Stimulated activated naive B cell treated with anti-CD40 and anti-IgM and Interleukin-4, amounts not matched to agents 10 μg/mL and 1 μg/mL and 100 μg/mL, for 72 hours (primary cell): ENCODE measurements around the gene TMEM170B.
A peak's percentile ranks its signal among the peaks of the same experiment; 100 is the strongest.

ENCODE experiments used
- ATAC-seq, 2 donors: fragments of 150-1000 bp; cut with Tn5 transposase; replicated peaks; 2 replicates each; pipeline ENCODE4 v1.10.0; 2021; ENCODE audit warnings: moderate library complexity in 1 of 2
- DNase-seq: peaks from one replicate; pipeline ENCODE4 v3.0.0; 2021
- H3K27ac Mint-ChIP-seq: one replicate; pipeline ENCODE4 v1.8.0; 2022; ENCODE audit warnings: mild to moderate bottlenecking, mixed read lengths
- H3K27me3 Mint-ChIP-seq, 2 donors: one replicate each; pipeline ENCODE4 v1.8.0; 2022; ENCODE audit warnings: mixed read lengths in 2 of 2
- H3K36me3 Mint-ChIP-seq, 2 donors: one replicate each; pipeline ENCODE4 v1.8.0; 2022; ENCODE audit warnings: mixed read lengths in 2 of 2, mild to moderate bottlenecking in 1 of 2
- H3K4me1 Mint-ChIP-seq, 2 donors: one replicate each; pipeline ENCODE4 v1.8.0; 2022; ENCODE audit warnings: mixed read lengths in 2 of 2, mild to moderate bottlenecking in 1 of 2
- H3K4me3 Mint-ChIP-seq, 2 donors: one replicate each; pipeline ENCODE4 v1.8.0; 2022; ENCODE audit warnings: mild to moderate bottlenecking in 2 of 2, mixed read lengths in 2 of 2, moderate library complexity in 1 of 2
- H3K9me3 Mint-ChIP-seq, 2 donors: one replicate each; pipeline ENCODE4 v1.8.0; 2022; ENCODE audit warnings: mixed read lengths in 2 of 2, mild to moderate bottlenecking in 1 of 2

TMEM170B gene

DNA sequence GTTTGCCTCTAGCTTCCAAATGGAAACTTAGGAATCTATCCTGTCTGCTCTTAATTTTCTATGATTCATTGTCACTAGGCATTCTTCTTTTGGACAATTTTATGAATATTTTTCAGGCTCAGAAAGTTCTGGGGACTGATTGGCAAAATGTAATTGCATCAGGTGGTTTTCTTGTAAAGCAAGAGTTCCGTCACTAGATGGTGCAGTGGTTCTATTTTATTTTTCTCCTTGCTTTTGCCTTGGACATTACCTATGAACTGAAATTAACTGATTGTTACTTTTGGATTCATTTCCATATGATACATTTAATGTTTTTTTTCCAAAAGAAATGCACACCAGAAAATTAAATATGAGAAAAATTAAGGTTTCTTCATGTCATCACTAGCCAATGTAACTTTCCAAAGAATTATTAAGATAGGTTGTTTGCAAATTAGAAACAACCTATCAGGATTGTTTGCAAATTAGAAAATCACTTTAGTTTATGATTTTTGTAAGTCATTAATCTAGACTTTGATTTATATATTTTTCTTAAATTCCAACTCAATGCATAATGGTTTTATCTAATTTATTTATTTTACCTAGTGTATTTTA is 48.0 kb downstream of the TMEM170B start:
- ATAC-seq: no peak
- no peaks in the 10 kb centered on the region for H3K27me3 Mint-ChIP-seq
- no peaks in the 10 kb centered on the region for H3K4me1 Mint-ChIP-seq
- H3K36me3 Mint-ChIP-seq: no peaks in the 10 kb centered on the region
- H3K9me3 Mint-ChIP-seq: no peaks in the 10 kb centered on the region
- no peak overlapping the region for H3K27ac Mint-ChIP-seq
- DNase-seq: no peak
- H3K4me3 Mint-ChIP-seq: no peak overlapping the region

- ATAC-seq: no peak
- H3K27ac Mint-ChIP-seq: no peak overlapping the region
- H3K36me3 Mint-ChIP-seq: no peaks in the 10 kb centered on the region
- H3K4me1 Mint-ChIP-seq: no peaks in the 10 kb centered on the region
- no peaks in the 10 kb centered on the region for H3K27me3 Mint-ChIP-seq
- no peak for DNase-seq
- no peak overlapping the region for H3K4me3 Mint-ChIP-seq
- no peaks in the 10 kb centered on the region for H3K9me3 Mint-ChIP-seq
Observed at GRCh38 chr6:11586117-11586516, 48.6 kb downstream of the TMEM170B start.

- Mint-ChIP-seq H3K9me3 (no peaks in the 10 kb centered on the region), H3K4me3 (no peak overlapping the region), H3K4me1 (no peaks in the 10 kb centered on the region), H3K27ac (no peak overlapping the region), H3K27me3 (no peaks in the 10 kb centered on the region), H3K36me3 (no peaks in the 10 kb centered on the region)
- DNase-seq (no peak), ATAC-seq (no peak)
Observed at GRCh38 chr6:11586536-11586935, 49.0 kb downstream of the TMEM170B start.

- Mint-ChIP-seq H3K9me3 (no peaks in the 10 kb centered on the region), H3K27ac (no peak overlapping the region), H3K4me3 (no peak overlapping the region), H3K27me3 (no peaks in the 10 kb centered on the region), H3K36me3 (no peaks in the 10 kb centered on the region), H3K4me1 (no peaks in the 10 kb centered on the region)
- ATAC-seq (no peak), DNase-seq (no peak)
Observed at GRCh38 chr6:11589261-11589660, 51.7 kb downstream of the TMEM170B start.

GRCh38 chr6:11592294-11592906 is 54.9 kb downstream of the TMEM170B start:
- no peak overlapping the region for H3K4me3 Mint-ChIP-seq
- DNase-seq: no peak
- no peaks in the 10 kb centered on the region for H3K9me3 Mint-ChIP-seq
- no peak for ATAC-seq
- no peaks in the 10 kb centered on the region for H3K36me3 Mint-ChIP-seq
- no peak overlapping the region for H3K27ac Mint-ChIP-seq
- H3K27me3 Mint-ChIP-seq: no peaks in the 10 kb centered on the region
- no peaks in the 10 kb centered on the region for H3K4me1 Mint-ChIP-seq

GRCh38 chr6:11593096-11593495 is 55.5 kb downstream of the TMEM170B start:
- Mint-ChIP-seq H3K36me3 (no peaks in the 10 kb centered on the region), H3K27me3 (no peaks in the 10 kb centered on the region), H3K9me3 (no peaks in the 10 kb centered on the region), H3K4me3 (no peak overlapping the region), H3K27ac (no peak overlapping the region), H3K4me1 (no peaks in the 10 kb centered on the region)
- no peak for DNase-seq
- no peak for ATAC-seq

DNA sequence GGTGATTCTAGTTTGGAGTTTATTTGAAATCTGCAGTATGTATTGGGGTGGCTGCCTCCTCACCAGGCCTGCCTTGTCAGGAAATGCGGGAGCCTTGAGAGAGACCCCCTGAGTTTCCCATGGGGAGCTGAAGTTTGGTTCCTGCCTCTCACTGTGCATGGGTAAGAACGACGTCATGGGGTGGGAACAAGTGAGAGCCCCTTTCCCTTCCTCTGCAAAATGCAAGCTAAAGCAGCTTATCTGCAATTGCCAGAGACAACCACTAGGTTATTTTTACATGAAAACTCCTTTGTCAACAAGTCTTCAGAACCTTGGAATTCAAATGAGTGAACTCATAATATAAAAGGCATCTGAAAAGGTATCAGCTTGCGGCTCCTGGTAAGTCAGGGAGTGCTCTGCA is 58.4 kb downstream of the TMEM170B start:
- Mint-ChIP-seq H3K36me3 (no peaks in the 10 kb centered on the region), H3K4me3 (no peak overlapping the region), H3K9me3 (no peaks in the 10 kb centered on the region), H3K27me3 (no peaks in the 10 kb centered on the region), H3K4me1 (no peaks in the 10 kb centered on the region), H3K27ac (no peak overlapping the region)
- ATAC-seq (no peak), DNase-seq (no peak)

DNA sequence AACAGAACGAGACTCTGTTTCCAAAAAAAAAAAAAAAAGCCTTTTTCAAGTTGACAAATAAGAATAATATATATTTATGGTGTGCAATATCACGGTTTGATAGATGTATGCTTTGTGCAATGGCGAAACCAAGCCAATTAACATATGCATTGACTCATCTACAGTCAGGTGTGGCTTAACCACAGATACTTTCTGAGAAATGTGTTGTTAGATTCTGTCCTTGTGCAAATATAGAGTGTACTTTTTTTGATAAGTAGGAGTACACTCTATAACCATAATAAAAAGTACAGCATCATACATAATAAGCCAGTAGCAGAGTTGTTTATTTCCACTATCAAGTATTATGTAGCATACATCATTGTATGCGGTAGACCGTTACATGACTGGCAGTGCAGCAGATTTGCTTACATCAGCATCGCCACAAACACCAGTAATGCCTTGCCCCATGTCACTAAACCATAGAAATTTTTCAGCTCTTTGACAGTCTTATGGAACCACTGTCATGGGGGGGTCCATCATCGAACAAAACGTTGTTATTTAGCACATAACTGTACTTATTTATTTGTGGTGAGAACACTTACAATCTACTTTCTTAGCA is 59.2 kb downstream of the TMEM170B start:
- Mint-ChIP-seq H3K36me3 (no peaks in the 10 kb centered on the region), H3K9me3 (no peaks in the 10 kb centered on the region), H3K27ac (no peak overlapping the region), H3K4me1 (no peaks in the 10 kb centered on the region), H3K27me3 (no peaks in the 10 kb centered on the region), H3K4me3 (no peak overlapping the region)
- ATAC-seq (peak in 1 of 2 donors; percentile 21), DNase-seq (no peak)

DNA sequence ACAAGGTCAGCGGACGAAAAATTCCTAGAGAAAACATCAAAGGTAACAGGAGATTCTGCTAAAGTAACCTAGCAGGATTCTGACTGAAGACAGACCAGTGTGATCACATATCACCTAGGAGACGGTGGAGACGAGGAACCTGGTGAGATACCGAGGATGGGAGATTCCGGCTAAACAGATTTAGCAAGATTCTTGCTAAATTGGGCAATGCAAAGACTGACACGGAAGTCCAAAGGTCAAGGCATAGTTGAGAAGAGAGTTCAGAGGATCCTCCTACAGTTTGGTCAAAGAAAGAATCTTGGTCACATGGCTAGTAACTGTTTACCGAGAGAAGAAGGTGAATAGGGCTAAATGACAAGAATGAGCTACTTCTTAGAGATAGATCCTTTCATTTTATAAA is 61.1 kb downstream of the TMEM170B start:
- no peaks in the 10 kb centered on the region for H3K36me3 Mint-ChIP-seq
- ATAC-seq (no peak), DNase-seq (no peak)
- H3K27me3 Mint-ChIP-seq: peaks cover 7% of the 10 kb centered on the region in 2 donors
- H3K4me3 Mint-ChIP-seq: no peak overlapping the region
- H3K27ac Mint-ChIP-seq: no peak overlapping the region
- H3K4me1 Mint-ChIP-seq: no peaks in the 10 kb centered on the region
- H3K9me3 Mint-ChIP-seq: no peaks in the 10 kb centered on the region

DNA sequence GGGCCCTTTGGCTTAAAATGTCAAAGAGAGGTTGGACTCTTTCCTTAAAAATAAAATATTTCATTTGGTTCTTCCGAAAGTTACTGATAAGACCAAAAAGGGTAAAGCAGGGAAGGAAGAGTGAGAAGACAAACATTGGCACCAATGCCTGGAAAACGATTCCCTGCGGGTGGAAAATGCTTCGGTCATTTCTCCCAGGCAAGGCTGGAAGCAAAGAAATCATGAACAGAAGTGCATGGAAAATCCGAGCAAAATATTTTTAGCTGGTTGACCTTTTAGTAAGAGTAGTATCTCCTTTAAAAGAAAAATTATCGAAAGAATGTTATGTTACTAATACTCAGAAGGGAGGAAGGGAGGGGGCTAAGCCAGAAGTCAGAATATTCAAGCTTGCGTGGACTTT is 62.7 kb downstream of the TMEM170B start:
- H3K4me1 Mint-ChIP-seq: peaks cover 0 to 2% of the 10 kb centered on the region in 2 donors
- ATAC-seq (no peak), DNase-seq (no peak)
- no peaks in the 10 kb centered on the region for H3K36me3 Mint-ChIP-seq
- no peaks in the 10 kb centered on the region for H3K9me3 Mint-ChIP-seq
- no peak overlapping the region for H3K4me3 Mint-ChIP-seq
- H3K27ac Mint-ChIP-seq: no peak overlapping the region
- peaks cover 7% of the 10 kb centered on the region in 2 donors for H3K27me3 Mint-ChIP-seq

- ATAC-seq: no peak
- H3K36me3 Mint-ChIP-seq: no peaks in the 10 kb centered on the region
- no peak overlapping the region for H3K4me3 Mint-ChIP-seq
- no peak overlapping the region for H3K27ac Mint-ChIP-seq
- no peaks in the 10 kb centered on the region for H3K9me3 Mint-ChIP-seq
- H3K4me1 Mint-ChIP-seq: peaks cover 0 to 2% of the 10 kb centered on the region in 2 donors
- H3K27me3 Mint-ChIP-seq: peaks cover 7% of the 10 kb centered on the region in 2 donors
- no peak for DNase-seq
Observed at GRCh38 chr6:11601776-11602605, 64.4 kb downstream of the TMEM170B start.

DNA sequence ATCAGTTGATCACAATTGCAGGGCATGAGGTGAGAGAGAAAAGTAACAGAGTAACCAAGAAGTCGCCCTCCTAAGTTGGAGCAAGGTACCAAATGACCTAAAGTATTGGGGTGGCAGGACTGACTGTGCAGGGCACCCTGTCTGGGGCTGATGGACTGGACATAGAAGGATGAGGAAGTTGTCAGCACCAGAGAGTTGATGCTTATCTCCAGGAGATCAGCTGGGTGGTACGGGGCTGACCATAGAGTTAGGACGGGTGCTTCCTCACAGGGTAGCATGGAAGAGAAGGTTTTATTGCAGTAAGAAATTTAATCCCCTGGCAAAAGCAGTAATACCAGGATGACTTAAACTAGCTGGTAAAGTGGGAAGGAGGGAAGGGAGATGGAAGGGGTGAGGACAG is 66.7 kb downstream of the TMEM170B start:
- no peaks in the 10 kb centered on the region for H3K36me3 Mint-ChIP-seq
- H3K27me3 Mint-ChIP-seq: peaks cover 7 to 18% of the 10 kb centered on the region in 2 donors
- H3K27ac Mint-ChIP-seq: peak overlapping the region; percentile 65
- peaks cover 0 to 2% of the 10 kb centered on the region in 2 donors for H3K4me1 Mint-ChIP-seq
- ATAC-seq (no peak), DNase-seq (no peak)
- no peak overlapping the region for H3K4me3 Mint-ChIP-seq
- no peaks in the 10 kb centered on the region for H3K9me3 Mint-ChIP-seq

DNA sequence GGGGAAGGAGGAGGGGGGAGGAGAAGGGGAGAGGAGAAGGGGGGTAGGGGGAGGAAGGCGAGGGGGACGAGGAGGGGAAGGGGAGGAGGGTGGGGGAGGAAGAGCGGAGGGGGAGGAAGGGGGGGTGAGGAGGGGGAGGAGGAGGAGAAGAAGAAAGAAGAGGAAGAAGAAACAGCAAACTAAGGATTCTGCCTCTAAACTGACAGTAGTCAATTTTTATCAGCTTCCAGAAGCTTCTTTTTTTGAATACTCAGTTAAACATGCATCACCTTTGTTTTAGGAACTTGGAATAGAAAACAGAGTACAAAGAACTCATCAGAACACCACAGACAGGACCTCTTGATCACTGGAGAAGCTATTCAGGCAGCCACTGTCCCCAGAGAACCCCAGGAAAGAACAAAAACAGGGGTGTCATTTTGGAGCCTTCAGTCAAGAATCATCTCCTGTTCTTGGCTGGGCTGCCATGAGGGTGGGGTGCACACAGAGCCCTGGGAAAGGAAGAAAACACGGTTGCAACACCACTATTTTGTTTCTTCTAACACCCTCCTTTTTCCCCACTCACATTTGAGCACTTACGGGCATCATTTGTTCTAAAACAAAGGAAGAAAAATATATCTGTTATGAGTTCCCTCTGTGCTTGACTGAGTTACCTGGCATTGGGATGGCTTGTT is 67.4 kb downstream of the TMEM170B start:
- no peak overlapping the region for H3K4me3 Mint-ChIP-seq
- no peak for DNase-seq
- H3K27me3 Mint-ChIP-seq: peaks cover 7 to 20% of the 10 kb centered on the region in 2 donors

DNA sequence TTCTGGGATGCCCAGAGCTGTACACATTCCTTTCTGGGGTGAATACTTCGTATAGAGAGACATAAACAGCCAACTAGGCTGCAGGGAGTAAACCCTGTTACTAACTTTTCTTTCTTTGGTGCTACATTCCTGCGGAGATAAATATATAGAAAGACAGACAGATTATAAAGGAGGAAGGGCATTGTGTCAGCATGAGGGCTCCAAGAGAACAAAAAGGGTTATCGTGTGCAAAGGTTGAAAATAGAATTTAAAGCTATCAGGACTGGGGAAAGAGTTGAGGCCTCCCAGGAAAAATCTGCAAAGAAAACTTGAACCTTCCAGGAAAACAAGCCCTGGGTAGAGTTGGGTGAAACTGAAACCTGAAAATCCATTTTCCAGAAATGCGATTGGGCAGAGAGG is 68.0 kb downstream of the TMEM170B start:
- no peak for DNase-seq
- Mint-ChIP-seq H3K27ac (no peak overlapping the region), H3K9me3 (no peaks in the 10 kb centered on the region), H3K4me3 (no peak overlapping the region), H3K27me3 (peaks cover 7 to 20% of the 10 kb centered on the region in 2 donors), H3K4me1 (peaks cover 0 to 2% of the 10 kb centered on the region in 2 donors), H3K36me3 (no peaks in the 10 kb centered on the region)
- ATAC-seq: no peak

More for the DNA sequence above, 67.4 kb downstream of the TMEM170B start:
- Mint-ChIP-seq H3K36me3 (no peaks in the 10 kb centered on the region), H3K4me1 (peaks cover 0 to 2% of the 10 kb centered on the region in 2 donors), H3K27ac (no peak overlapping the region), H3K9me3 (no peaks in the 10 kb centered on the region)
- no peak for ATAC-seq
